Effector CD8-positive, alpha-beta T cell (primary cell): ENCODE measurements around the gene TPBGL.
"Not testable (repeated sequence)": the region's sequence is repeated elsewhere in the genome, so short reads cannot be mapped to it uniquely, and the experiment has no call there.

Experiments
- DNase-seq: peaks from one replicate; lab custom pipeline; 2025; lab: John Stamatoyannopoulos, UW

Gene TPBGL

GRCh38 chr11:75272821-75273301, 32.3 kb downstream of the TPBGL start:
- no peak for DNase-seq

DNA sequence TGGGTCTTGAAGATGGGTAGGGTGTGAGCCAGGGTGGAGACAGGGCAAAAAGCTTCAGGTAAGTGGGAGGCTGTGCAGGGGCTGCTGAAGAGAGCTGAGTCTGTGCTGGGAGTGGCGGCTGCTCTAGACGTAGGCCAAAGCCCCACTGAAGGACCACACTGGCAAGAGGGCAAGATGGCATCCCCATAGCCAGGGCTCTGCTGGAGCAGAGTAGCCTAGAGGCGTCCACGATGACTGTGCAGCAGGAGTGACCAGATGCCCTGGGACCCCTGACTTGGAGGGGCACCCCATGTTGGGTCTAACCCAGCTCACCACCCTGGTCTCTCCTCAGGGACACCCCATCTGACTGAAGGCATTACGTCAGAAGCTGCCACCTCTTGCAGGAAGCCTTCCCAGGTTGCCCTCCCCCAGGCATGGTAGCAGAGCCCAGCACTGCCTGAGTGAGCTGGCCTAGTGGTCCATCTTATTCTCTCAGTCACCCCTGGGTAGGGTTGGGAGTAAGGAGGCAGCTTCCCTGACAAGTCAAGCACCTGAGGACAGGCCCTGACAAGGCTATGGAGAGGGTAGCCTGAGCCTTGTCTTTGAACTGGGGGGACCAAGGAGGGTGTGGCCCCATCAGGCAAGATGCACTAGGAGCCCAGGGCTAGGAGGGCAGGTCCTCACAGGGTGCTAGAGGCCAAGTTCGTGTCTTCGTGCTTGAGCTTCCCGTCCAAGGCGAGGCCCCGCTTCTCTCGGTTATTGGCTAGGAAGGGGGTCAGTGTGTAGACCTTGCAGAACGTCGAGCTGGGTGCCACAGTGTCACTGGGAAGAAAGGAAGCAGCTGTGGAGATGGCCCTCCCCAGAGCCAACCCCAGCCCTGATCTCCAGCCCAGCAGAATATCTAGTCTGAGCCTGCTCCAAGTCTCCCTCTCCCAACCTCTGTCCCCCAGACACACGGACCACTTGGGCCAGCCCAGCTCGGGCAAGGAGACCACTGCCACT, 33.1 kb downstream of the TPBGL start:
- DNase-seq, result no peak

DNA sequence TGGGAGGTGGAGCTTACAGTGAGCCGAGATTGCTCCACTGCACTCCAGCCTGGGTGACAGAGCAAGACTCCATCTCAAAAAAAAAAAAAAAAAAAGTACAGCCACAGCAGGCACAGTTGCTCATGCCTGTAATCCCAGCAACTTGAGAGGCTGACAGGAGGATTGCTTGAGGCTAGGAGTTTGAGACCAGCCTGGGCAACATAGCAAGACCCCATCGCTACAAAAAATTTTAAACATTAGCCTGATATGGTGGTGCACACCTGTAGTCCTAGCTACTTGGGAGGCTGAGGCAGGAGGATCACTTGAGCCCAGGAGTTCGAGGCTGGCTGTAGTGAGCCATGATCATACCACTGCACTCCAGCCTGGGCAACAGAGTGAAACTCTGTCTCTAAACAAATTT, 34.1 kb downstream of the TPBGL start:
- not testable (repeated sequence) for DNase-seq

GRCh38 chr11:75275581-75275980, 35.0 kb downstream of the TPBGL start:
- peak; percentile 35 for DNase-seq

DNA sequence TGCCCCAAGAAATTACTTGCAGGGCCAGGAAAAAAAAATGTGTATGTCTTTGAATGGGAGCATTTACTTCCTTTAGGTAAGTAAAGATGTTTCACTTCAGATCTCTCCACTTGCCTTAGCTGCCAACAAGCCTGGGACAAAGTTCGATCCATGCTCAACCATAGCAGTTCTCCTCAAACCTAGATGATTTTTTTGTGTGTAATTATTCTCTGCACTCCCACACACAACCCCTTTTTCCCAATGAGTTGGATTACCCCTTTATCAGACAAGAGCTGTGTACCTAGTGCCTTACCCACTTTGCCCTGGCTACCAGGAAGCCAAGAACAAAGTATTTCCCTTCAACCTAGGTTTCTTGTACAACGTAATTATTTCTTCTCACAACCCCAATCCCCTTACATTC, 35.6 kb downstream of the TPBGL start:
- no peak for DNase-seq

DNA sequence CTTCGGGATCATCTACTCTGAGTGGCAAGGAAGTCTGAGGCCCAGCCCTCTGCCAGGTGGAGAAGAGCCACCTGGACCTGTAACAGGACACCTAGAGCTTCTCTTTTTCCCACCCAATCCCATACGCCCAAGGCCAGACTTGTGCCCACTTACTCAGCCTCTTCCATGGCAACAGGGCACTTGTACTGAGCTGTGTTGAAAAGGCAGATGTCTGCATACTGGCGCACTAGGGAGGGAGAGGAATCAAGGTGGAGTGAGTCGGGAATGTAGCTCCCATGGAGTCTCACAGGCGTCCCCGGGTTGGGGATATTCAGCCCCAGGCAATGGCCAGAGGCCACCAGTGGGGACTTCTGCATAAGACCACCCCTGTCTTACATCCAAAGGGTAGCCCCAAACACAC, 36.1 kb downstream of the TPBGL start:
- no peak for DNase-seq

DNA sequence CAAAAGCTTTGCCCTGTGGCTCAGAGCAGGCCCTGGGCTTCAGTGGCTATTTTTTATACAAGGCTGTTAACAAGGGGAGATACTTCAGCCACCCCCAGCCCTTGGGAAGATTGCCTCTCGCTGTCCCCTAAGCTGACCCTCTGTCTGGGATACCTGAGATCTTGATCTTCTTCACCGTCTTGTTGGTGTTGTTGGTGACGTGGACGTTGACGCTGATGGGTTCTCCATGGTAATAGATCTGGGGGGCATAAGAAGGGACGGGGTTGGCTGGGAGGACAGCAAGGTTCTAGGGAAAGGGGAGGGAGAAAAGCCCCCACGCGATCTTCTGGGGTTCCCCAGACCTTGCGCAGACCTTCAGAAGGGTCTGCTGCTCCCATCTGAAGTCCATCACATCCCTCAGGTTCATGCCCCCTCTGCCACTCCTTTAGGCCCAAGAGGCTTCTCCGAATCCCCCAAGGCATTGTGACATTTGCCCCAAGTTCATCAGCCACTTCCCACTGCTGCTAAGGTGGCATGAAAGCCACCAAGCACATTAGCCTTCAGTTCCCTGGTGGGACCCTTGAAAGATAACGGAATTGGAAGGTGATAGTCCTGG, 36.7 kb downstream of the TPBGL start:
- no peak for DNase-seq

DNA sequence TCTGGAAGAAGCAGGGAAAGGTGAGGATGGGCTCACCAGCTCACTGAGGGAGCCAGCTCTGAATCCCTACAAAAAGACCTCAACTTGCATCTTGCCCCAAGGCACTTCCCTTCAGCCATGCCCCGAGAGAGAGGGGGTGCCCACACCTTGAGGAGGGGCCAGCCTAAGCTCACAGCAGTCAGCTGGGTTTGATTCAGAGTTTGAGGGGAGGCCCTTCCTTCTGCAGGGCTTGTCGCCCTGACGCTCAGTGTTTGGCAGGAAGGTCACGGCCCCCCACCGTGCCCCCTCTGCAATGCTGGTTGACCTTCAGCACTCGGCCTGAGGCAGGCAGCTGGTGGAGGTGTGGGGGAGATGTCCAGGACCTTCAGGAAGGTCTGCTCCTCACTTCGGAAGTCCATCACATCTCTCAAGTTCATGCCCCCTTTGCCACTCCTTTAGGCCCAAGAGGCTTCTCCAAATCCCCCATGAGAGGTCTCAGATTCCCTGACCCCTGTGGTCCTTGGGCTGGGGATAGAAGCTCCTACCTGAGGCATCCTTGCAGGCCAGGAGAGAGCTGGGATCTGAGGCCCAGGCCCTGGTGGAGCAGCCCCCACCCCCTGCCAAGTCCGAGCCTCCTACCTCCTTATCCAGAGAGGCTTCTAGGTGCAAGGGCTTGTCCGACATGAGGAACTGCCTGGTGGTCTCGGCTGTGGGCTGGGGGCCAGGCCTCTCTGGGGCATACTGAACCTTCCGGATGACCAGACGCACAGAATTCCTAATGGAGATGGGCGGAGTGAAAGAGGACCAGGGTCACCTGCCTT, 37.6 kb downstream of the TPBGL start:
- no peak for DNase-seq

- no peak for DNase-seq
These were observed 38.7 kb downstream of the TPBGL start for GRCh38 chr11:75279273-75279672.

- peak; percentile 61 for DNase-seq
These were observed 39.7 kb downstream of the TPBGL start for GRCh38 chr11:75280227-75280701.

- no peak for DNase-seq
These were observed 40.3 kb downstream of the TPBGL start for GRCh38 chr11:75280770-75281468.

- no peak for DNase-seq
These were observed 41.0 kb downstream of the TPBGL start for GRCh38 chr11:75281469-75282095.

DNA sequence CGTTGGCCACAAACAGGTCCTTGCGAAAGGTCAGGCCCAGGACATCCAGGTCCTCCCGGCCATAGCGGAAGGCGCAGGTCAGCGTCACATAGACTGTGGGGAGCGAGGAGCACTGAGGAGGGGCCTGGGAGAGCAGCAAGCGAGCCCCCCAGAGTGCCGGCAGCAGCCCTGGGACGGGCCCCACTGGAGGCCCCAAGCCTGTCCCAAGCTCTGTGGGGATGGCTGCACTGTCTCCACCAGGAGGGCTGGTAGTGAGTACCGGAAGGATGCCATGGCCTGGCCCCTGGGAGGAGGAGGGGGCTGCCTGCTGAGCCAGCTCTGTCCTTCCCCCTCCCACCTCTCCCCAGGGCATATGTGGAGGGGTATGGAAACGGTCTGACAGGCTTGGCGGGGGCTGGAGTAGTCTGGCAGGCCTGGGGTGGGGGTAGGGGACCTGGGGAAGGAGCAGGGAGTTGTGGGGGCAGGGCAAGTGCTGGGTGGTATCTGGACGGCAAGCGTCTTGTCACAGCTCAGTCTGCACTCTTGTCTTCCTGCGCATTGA, 42.9 kb downstream of the TPBGL start:
- DNase-seq, result no peak

- no peak for DNase-seq
These were observed 45.3 kb downstream of the TPBGL start for GRCh38 chr11:75285776-75286360.

DNA sequence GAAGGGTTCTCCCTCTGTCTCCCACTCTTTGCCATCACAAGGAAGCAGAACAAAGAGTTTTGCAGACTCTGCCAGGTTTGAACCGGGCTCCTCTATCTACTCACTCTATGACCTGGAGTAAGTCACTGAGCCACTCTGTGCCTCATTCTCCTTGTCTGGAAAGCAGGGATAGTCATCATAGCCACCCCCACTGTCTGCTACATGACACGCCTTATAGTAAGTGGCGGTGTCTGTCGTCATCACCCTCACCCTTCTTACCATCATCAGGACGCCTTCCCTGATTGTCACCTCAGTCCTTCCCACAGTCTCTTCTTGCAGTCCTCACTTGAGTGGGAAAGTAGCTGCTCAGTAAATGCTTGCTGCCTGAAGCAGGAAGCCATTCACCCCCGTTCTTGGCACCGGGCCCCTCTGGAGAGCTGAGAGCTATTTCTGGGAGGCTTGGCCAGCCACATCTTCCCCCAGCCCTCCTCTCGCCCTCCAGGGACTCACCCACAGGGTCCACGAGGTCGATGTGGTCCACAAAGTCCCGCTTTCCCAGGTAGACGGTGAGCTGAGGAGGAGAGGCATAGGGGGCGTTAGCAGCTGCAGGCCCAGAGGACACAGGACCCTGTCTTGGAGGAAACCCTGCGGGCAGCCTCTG, 46.4 kb downstream of the TPBGL start:
- DNase-seq, result no peak

DNA sequence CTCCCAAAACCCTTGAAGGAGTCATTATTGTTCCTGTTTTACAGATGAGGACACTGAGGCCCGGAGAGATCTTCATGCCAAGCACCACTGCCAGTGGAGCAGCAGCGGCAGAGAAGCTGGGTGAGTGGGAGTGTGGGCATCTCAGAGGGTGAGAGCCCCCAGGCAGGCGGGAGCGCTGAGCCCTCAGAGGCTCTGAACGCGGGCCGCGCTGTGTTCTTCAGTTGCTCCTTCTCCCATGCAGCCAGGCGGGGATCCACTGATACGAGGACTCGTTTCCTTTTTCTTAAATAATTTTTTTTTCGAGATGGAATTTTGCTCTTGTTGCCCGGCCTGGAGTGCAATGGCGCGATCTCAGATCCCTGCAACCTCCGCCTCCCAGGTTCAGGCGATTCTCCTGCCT, 47.0 kb downstream of the TPBGL start:
- no peak for DNase-seq

DNA sequence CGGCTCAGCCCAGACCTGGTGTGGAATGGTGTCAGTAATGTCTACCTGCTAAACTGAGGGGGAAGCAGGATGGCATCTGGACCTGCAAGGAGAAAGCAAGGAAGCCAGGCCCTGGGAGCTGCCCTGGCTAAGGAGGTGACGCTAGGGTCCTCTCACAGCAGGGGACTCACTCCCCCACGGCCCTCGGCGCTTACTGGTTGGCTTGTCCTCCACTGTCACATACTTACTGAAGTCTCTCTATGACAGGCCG, 48.9 kb downstream of the TPBGL start:
- no peak for DNase-seq

DNA sequence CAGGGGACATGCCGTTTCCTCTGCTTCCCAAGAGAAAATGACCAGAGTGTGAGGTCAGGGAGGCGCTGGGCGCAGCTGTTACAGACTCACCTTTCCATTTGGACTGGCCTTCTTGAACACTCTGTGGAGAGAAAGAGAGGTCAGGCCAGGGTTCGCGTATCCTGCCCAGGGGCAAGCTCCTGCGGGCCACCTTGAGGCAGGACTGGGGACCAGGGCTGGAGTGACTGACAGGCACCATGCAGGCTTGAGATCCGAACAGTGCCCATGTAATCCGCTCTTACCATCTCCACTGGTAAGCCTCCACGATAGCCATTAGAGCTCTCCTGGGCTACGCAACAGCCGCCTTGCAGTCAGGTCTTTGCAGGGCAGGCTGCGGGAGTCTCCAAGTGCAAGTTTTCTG, 49.3 kb downstream of the TPBGL start:
- no peak for DNase-seq

DNA sequence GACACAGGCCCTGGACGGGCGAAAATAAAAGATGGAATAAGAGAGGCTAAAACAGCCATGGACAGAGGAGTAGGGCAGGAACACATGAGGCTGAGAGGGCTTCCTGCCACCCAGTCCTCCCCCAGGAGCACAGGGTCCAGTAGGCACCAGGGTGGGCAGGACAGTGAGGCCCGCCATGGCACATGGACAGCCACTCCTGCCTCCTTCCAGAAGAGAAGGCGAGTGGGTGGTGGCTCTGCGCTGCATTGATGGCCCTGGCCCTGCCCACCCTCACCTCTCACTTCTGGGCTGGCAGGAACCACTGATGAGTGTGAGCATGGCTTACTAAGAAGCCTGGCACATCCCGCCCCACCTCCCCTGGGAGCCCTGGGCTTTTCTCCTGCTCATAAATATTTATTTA, 51.2 kb downstream of the TPBGL start:
- DNase-seq, result no peak

DNA sequence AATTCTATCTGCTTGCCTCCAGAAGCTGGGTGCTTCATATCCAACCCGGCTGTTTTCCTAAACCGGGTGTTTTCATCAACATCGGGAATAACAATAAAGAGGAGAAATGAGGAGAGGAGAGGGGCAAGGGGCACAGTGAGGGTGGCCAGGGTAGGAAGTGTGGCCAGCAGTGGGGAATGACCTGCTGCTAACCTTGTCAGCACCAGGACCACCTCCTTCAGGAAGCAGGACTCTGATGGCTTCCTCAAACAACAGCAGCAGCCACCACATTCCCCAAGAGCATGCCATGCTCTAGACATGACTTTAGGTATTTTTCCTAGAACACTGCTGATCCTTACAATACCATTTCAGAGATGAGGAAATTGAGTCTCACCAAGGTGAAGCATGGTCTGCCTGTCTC, 52.4 kb downstream of the TPBGL start:
- no peak for DNase-seq
